ENCODE measurements around the gene ZNF148.

The ZNF148 gene

GRCh38 chr3:125302932-125303331, 72.2 kb downstream of the ZNF148 start:
- H3K4me2 ChIP-seq: no peak overlapping the region
- no peaks in the 10 kb centered on the region for H3K27me3 ChIP-seq
- no peak overlapping the region for H3K27ac ChIP-seq
- no peak overlapping the region for H3K4me3 ChIP-seq
- peaks cover 12% of the 10 kb centered on the region for H3K9me3 ChIP-seq
- TF ChIP-seq Cebpa-rat (IDR thresholded peaks at IDR 0.05): no peak
- no peak overlapping the region for H3K9ac ChIP-seq
- peaks cover 94% of the 10 kb centered on the region for H4K20me1 ChIP-seq
- peaks cover 63% of the 10 kb centered on the region for H3K36me3 ChIP-seq
- H3K4me1 ChIP-seq: peaks cover 4% of the 10 kb centered on the region

GRCh38 chr3:125300416-125300815, 74.7 kb downstream of the ZNF148 start:
- H3K4me2 ChIP-seq: no peak overlapping the region
- peaks cover 52% of the 10 kb centered on the region for H3K36me3 ChIP-seq
- peaks cover 4% of the 10 kb centered on the region; the same call in 1 of the 2 replicates for H3K9me3 ChIP-seq
- H3K4me1 ChIP-seq: peaks cover 13% of the 10 kb centered on the region
- no peak overlapping the region for H3K9ac ChIP-seq
- H3K4me3 ChIP-seq: no peak overlapping the region
- no peaks in the 10 kb centered on the region for H3K27me3 ChIP-seq
- H3K27ac ChIP-seq: no peak overlapping the region
- H4K20me1 ChIP-seq: peaks cover 94% of the 10 kb centered on the region
- TF ChIP-seq Cebpa-rat (IDR thresholded peaks at IDR 0.05): no peak

- peaks cover 34% of the 10 kb centered on the region for H3K36me3 ChIP-seq
- TF ChIP-seq Cebpa-rat (IDR thresholded peaks at IDR 0.05): no peak
Measured at GRCh38 chr3:125294411-125294810, 80.7 kb downstream of the ZNF148 start.

GRCh38 chr3:125292015-125292414, 83.1 kb downstream of the ZNF148 start:
- Histone ChIP-seq H4K20me1 (peaks cover 88% of the 10 kb centered on the region), H3K27ac (no peak overlapping the region), H3K9me3 (no peaks in the 10 kb centered on the region), H3K9ac (no peak overlapping the region), H3K36me3 (peaks cover 58% of the 10 kb centered on the region), H3K27me3 (no peaks in the 10 kb centered on the region), H3K4me2 (no peak overlapping the region), H3K4me3 (no peak overlapping the region), H3K4me1 (peaks cover 15% of the 10 kb centered on the region)
- no peak for TF ChIP-seq Cebpa-rat (IDR thresholded peaks at IDR 0.05)

More at GRCh38 chr3:125294411-125294810, 80.7 kb downstream of the ZNF148 start:
- peaks cover 88% of the 10 kb centered on the region for H4K20me1 ChIP-seq
- H3K4me2 ChIP-seq: no peak overlapping the region
- no peaks in the 10 kb centered on the region for H3K9me3 ChIP-seq
- no peak overlapping the region for H3K4me3 ChIP-seq
- H3K9ac ChIP-seq: no peak overlapping the region
- no peak overlapping the region for H3K27ac ChIP-seq
- peaks cover 21% of the 10 kb centered on the region for H3K4me1 ChIP-seq
- no peaks in the 10 kb centered on the region for H3K27me3 ChIP-seq

GRCh38 chr3:125289429-125289981, 85.6 kb downstream of the ZNF148 start:
- H3K9me3 ChIP-seq: no peaks in the 10 kb centered on the region
- TF ChIP-seq Cebpa-rat (IDR thresholded peaks at IDR 0.05): no peak
- H3K36me3 ChIP-seq: peaks cover 62% of the 10 kb centered on the region
- H3K4me3 ChIP-seq: no peak overlapping the region
- H3K9ac ChIP-seq: no peak overlapping the region
- H4K20me1 ChIP-seq: peaks cover 76% of the 10 kb centered on the region
- no peak overlapping the region for H3K4me2 ChIP-seq
- H3K4me1 ChIP-seq: 0 out of 2 replicates have a peak, but pooled peaks cover 14% of the 10 kb centered on the region
- H3K27ac ChIP-seq: no peak overlapping the region
- H3K27me3 ChIP-seq: no peaks in the 10 kb centered on the region

- no peak overlapping the region for H3K4me2 ChIP-seq
- no peak overlapping the region for H3K9ac ChIP-seq
- no peak overlapping the region for H3K4me3 ChIP-seq
- peaks cover 72% of the 10 kb centered on the region for H4K20me1 ChIP-seq
- TF ChIP-seq Cebpa-rat (IDR thresholded peaks at IDR 0.05): no peak
- no peak overlapping the region for H3K27ac ChIP-seq
- 0 out of 2 replicates have a peak, but pooled peaks cover 14% of the 10 kb centered on the region for H3K4me1 ChIP-seq
- H3K27me3 ChIP-seq: no peaks in the 10 kb centered on the region
- peaks cover 54% of the 10 kb centered on the region for H3K36me3 ChIP-seq
- no peaks in the 10 kb centered on the region for H3K9me3 ChIP-seq
Measured at GRCh38 chr3:125287248-125287647, 87.9 kb downstream of the ZNF148 start.

- H3K4me3 ChIP-seq: no peak overlapping the region
- H4K20me1 ChIP-seq: peaks cover 18% of the 10 kb centered on the region
- no peak for TF ChIP-seq Cebpa-rat (IDR thresholded peaks at IDR 0.05)
- no peaks in the 10 kb centered on the region for H3K27me3 ChIP-seq
- H3K4me1 ChIP-seq: no peaks in the 10 kb centered on the region
- H3K27ac ChIP-seq: no peak overlapping the region
- H3K9ac ChIP-seq: no peak overlapping the region
- no peak overlapping the region for H3K4me2 ChIP-seq
- H3K36me3 ChIP-seq: peaks cover 44% of the 10 kb centered on the region
- no peaks in the 10 kb centered on the region for H3K9me3 ChIP-seq
Measured at GRCh38 chr3:125281381-125281780, 93.7 kb downstream of the ZNF148 start.

GRCh38 chr3:125280668-125281361, 94.3 kb downstream of the ZNF148 start:
- no peak for TF ChIP-seq Cebpa-rat (IDR thresholded peaks at IDR 0.05)
- Histone ChIP-seq H3K4me2 (no peak overlapping the region), H3K4me3 (no peak overlapping the region), H3K4me1 (no peaks in the 10 kb centered on the region), H3K9me3 (no peaks in the 10 kb centered on the region), H3K27ac (no peak overlapping the region), H3K27me3 (no peaks in the 10 kb centered on the region), H3K9ac (no peak overlapping the region), H4K20me1 (peaks cover 18% of the 10 kb centered on the region), H3K36me3 (peaks cover 46% of the 10 kb centered on the region)

GRCh38 chr3:125278155-125278554, 97.0 kb downstream of the ZNF148 start:
- Histone ChIP-seq H3K27me3 (no peaks in the 10 kb centered on the region), H3K36me3 (peaks cover 44% of the 10 kb centered on the region), H3K27ac (no peak overlapping the region), H3K4me3 (no peak overlapping the region), H3K9ac (no peak overlapping the region), H3K4me1 (no peaks in the 10 kb centered on the region), H4K20me1 (peaks cover 5% of the 10 kb centered on the region; the same call in 1 of the 2 replicates), H3K9me3 (no peaks in the 10 kb centered on the region), H3K4me2 (no peak overlapping the region)
- TF ChIP-seq Cebpa-rat (IDR thresholded peaks at IDR 0.05): no peak

GRCh38 chr3:125271127-125271526, 104.0 kb downstream of the ZNF148 start:
- H3K4me2 ChIP-seq: no peak overlapping the region
- peaks cover 26% of the 10 kb centered on the region for H3K9me3 ChIP-seq
- no peak for TF ChIP-seq Cebpa-rat (IDR thresholded peaks at IDR 0.05)
- peaks cover 50% of the 10 kb centered on the region for H3K36me3 ChIP-seq
- no peaks in the 10 kb centered on the region for H3K4me1 ChIP-seq
- no peak overlapping the region for H3K4me3 ChIP-seq
- no peak overlapping the region for H3K9ac ChIP-seq
- H3K27me3 ChIP-seq: no peaks in the 10 kb centered on the region
- no peak overlapping the region for H3K27ac ChIP-seq
- H4K20me1 ChIP-seq: no peaks in the 10 kb centered on the region; the same call in 1 of the 2 replicates
